ENCODE measurements around the gene CCL4L2. TPM values are rescaled to one million over a fixed set of nuclear protein-coding genes. Genes with fewer than 3 reads are reported as not detected.
A peak's percentile ranks its signal among the peaks of the same experiment; 100 is the strongest.
"Not testable (repeated sequence)": the region's sequence is repeated elsewhere in the genome, so short reads cannot be mapped to it uniquely, and the experiment has no call there.

The CCL4L2 gene
- total and polyA plus RNA-seq, 3 experiments from 2014 or later = 4.9 to 562 (median 519) TPM

DNA sequence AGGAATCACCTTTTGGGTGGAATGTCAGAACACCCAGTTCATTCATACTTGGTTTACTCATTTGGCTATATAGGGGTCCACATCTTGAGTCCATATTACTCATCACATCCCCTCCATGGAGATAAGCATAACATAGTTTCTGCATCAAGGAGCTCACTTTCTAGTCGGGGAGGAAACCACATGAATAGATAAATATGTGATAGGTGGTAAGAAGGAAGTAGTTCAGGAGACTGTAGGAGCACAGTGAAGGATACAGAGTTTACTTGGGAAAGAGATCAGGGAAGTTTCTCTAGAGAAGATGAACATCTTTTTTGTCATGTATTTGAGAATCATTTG is 4.4 kb upstream of the CCL4L2 start:
- ChIA-PET CTCF (interaction anchor here (1.0 kb wide), 1 partner anchor 20 kb away, joined by 3 read pairs; no protein-coding TSS in a partner anchor), POLR2A (interaction anchor here (1.0 kb wide), 1 partner anchor 15 kb away, joined by 3 read pairs; no protein-coding TSS in a partner anchor)
- H3K36me3 ChIP-seq (ENCODE audit: insufficient read depth, low read length); H3K27ac ChIP-seq (ENCODE audit: low read depth, low read length); H3K27me3 Mint-ChIP-seq; H3K27me3 ChIP-seq (ENCODE audit: insufficient read depth, low read length, poor library complexity, severe bottlenecking); H3K9me3 Mint-ChIP-seq; H3K4me3 ChIP-seq (ENCODE audit: low read length); H3K9me3 ChIP-seq (ENCODE audit: low read length); DNase-seq; H3K36me3 Mint-ChIP-seq: not testable (repeated sequence)
- Mint-ChIP-seq H3K4me1 (peaks cover 51 to 78% (median 68%) of the 10 kb centered on the region in 3 donors), H3K27ac (peak overlapping the region in 6 of 8 donors; percentile 5 to 81 (median 57)), H3K4me3 (peak overlapping the region in 4 of 7 donors; percentile 10 to 53 (median 41))
- H3K4me1 ChIP-seq (ENCODE audit: insufficient read depth, low read length) = peaks cover 42% of the 10 kb centered on the region

GRCh38 chr17:36207383-36207782 is 3.5 kb upstream of the CCL4L2 start:
- H3K4me3 ChIP-seq (ENCODE audit: low read length); H3K27ac ChIP-seq (ENCODE audit: low read depth, low read length); CTCF ChIA-PET; POLR2A ChIA-PET; H3K36me3 ChIP-seq (ENCODE audit: insufficient read depth, low read length); DNase-seq; H3K27me3 Mint-ChIP-seq; H3K27me3 ChIP-seq (ENCODE audit: insufficient read depth, low read length, poor library complexity, severe bottlenecking); H3K36me3 Mint-ChIP-seq; H3K9me3 ChIP-seq (ENCODE audit: low read length); H3K9me3 Mint-ChIP-seq: not testable (repeated sequence)
- Mint-ChIP-seq H3K4me3 (peak overlapping the region in 1 of 7 donors; percentile 7), H3K4me1 (peaks cover 48 to 78% (median 68%) of the 10 kb centered on the region in 3 donors), H3K27ac (peak overlapping the region in 2 of 8 donors; percentile 18 to 59)
- H3K4me1 ChIP-seq (ENCODE audit: insufficient read depth, low read length) = peaks cover 35% of the 10 kb centered on the region

- H3K4me1 Mint-ChIP-seq = peaks cover 51 to 83% (median 75%) of the 10 kb centered on the region in 3 donors
- H3K27me3 ChIP-seq (ENCODE audit: insufficient read depth, low read length, poor library complexity, severe bottlenecking) = no peaks in the 10 kb centered on the region
These were observed 1.3 kb upstream of the CCL4L2 start for GRCh38 chr17:36209575-36209974.

GRCh38 chr17:36211484-36212271 is 815 bp downstream of the CCL4L2 start:
- not testable (repeated sequence) for H3K36me3 Mint-ChIP-seq; H3K27me3 Mint-ChIP-seq; H3K27me3 ChIP-seq (ENCODE audit: insufficient read depth, low read length, poor library complexity, severe bottlenecking); DNase-seq; H3K36me3 ChIP-seq (ENCODE audit: insufficient read depth, low read length); H3K4me3 ChIP-seq (ENCODE audit: low read length); H3K9me3 Mint-ChIP-seq; H3K9me3 ChIP-seq (ENCODE audit: low read length); H3K27ac ChIP-seq (ENCODE audit: low read depth, low read length)
- ChIA-PET CTCF (interaction anchor here (1.0 to 2.3 kb wide), 4 partner anchors 19 to 270 kb away, joined by 3 to 12 read pairs (median 4); no protein-coding TSS in a partner anchor), POLR2A (interaction anchor here (1.0 kb wide), 1 partner anchor 19 kb away, joined by 3 read pairs; no protein-coding TSS in a partner anchor)
- peak overlapping the region; percentile 59 to 94 (median 85) for H3K4me3 Mint-ChIP-seq
- H3K4me1 ChIP-seq (ENCODE audit: insufficient read depth, low read length) = peaks cover 35% of the 10 kb centered on the region
- H3K27ac Mint-ChIP-seq = peak overlapping the region; percentile 86 to 99 (median 92)
- peaks cover 46 to 83% (median 77%) of the 10 kb centered on the region in 3 donors for H3K4me1 Mint-ChIP-seq

More at GRCh38 chr17:36209575-36209974, 1.3 kb upstream of the CCL4L2 start:
- no peaks in the 10 kb centered on the region for H3K9me3 Mint-ChIP-seq
- H3K4me1 ChIP-seq (ENCODE audit: insufficient read depth, low read length) = peaks cover 38% of the 10 kb centered on the region
- DNase-seq = no peak
- H3K27ac Mint-ChIP-seq = peak overlapping the region in 5 of 8 donors; percentile 42 to 99 (median 86)
- ChIA-PET POLR2A (no interaction called here), CTCF (interaction anchor here (1.8 to 2.3 kb wide), 2 partner anchors 14 to 17 kb away, joined by 4 to 12 read pairs; no protein-coding TSS in a partner anchor)
- H3K36me3 ChIP-seq (ENCODE audit: insufficient read depth, low read length) = no peaks in the 10 kb centered on the region
- no peaks in the 10 kb centered on the region for H3K36me3 Mint-ChIP-seq
- H3K4me3 ChIP-seq (ENCODE audit: low read length) = no peak overlapping the region
- no peaks in the 10 kb centered on the region for H3K9me3 ChIP-seq (ENCODE audit: low read length)
- H3K27me3 Mint-ChIP-seq = no peaks in the 10 kb centered on the region
- peak overlapping the region in 1 of 7 donors; percentile 20 for H3K4me3 Mint-ChIP-seq
- H3K27ac ChIP-seq (ENCODE audit: low read depth, low read length) = no peak overlapping the region

DNA sequence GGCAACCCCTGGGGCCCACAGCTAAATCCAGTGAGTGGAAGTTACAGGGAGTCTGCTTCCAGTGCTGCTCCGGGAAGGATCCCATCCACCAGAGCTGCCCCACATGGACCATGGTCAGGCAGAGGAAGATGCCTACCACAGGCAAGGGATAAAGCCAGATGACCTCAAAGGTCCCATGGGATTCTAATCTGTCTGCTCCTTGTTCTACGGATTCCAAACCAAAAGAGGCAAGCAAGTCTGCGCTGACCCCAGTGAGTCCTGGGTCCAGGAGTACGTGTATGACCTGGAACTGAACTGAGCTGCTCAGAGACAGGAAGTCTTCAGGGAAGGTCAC is 1.4 kb downstream of the CCL4L2 start:
- Mint-ChIP-seq H3K4me1 (peaks cover 41 to 81% (median 72%) of the 10 kb centered on the region in 3 donors), H3K9me3 (no peaks in the 10 kb centered on the region), H3K4me3 (peak overlapping the region in 5 of 7 donors; percentile 34 to 94 (median 85)), H3K27me3 (no peaks in the 10 kb centered on the region), H3K36me3 (no peaks in the 10 kb centered on the region), H3K27ac (peak overlapping the region; percentile 86 to 99 (median 92))
- POLR2A ChIA-PET = interaction anchor here (1.0 kb wide), 1 partner anchor 20 kb away, joined by 3 read pairs; no protein-coding TSS in a partner anchor
- Histone ChIP-seq H3K9me3 (ENCODE audit: low read length) (no peaks in the 10 kb centered on the region), H3K36me3 (ENCODE audit: insufficient read depth, low read length) (no peaks in the 10 kb centered on the region), H3K4me1 (ENCODE audit: insufficient read depth, low read length) (peaks cover 32% of the 10 kb centered on the region), H3K27me3 (ENCODE audit: insufficient read depth, low read length, poor library complexity, severe bottlenecking) (no peaks in the 10 kb centered on the region), H3K4me3 (ENCODE audit: low read length) (no peak overlapping the region), H3K27ac (ENCODE audit: low read depth, low read length) (no peak overlapping the region)
- no peak for DNase-seq
- CTCF ChIA-PET = interaction anchor here (1.1 kb wide), 1 partner anchor 63 kb away, joined by 3 read pairs; no protein-coding TSS in a partner anchor

DNA sequence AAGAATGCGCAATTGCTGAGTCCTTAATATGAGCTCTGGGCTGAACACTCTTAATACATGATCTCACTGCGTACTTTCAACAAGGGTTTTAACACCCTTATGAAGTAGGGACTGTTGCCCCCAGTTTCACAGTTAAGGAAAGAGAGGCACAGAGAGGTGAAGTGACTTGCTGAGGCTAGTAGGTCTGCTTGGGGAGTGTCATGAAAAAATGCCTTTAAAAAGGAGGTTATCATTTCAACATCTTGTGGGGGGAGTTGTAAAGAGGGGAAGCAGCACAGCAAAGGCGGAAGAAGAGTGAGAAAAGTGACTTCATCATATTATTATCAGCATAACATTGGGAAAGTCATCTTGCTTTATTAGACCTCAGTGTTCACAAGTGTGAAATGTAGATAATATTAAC is 2.1 kb downstream of the CCL4L2 start:
- Histone ChIP-seq H3K27ac (ENCODE audit: low read depth, low read length) (no peak overlapping the region), H3K36me3 (ENCODE audit: insufficient read depth, low read length) (no peaks in the 10 kb centered on the region), H3K4me1 (ENCODE audit: insufficient read depth, low read length) (peaks cover 32% of the 10 kb centered on the region), H3K9me3 (ENCODE audit: low read length) (no peaks in the 10 kb centered on the region), H3K27me3 (ENCODE audit: insufficient read depth, low read length, poor library complexity, severe bottlenecking) (no peaks in the 10 kb centered on the region), H3K4me3 (ENCODE audit: low read length) (no peak overlapping the region)
- Mint-ChIP-seq H3K27ac (peak overlapping the region; percentile 61 to 99 (median 88)), H3K4me3 (peak overlapping the region in 6 of 7 donors; percentile 4 to 94 (median 66)), H3K9me3 (peaks cover 0 to 5% (median 0%) of the 10 kb centered on the region in 5 donors), H3K36me3 (no peaks in the 10 kb centered on the region), H3K27me3 (no peaks in the 10 kb centered on the region), H3K4me1 (peaks cover 41 to 81% (median 69%) of the 10 kb centered on the region in 3 donors)
- no peak for DNase-seq
- CTCF ChIA-PET = no interaction called here
- POLR2A ChIA-PET = interaction anchor here (1.0 kb wide), 1 partner anchor 20 kb away, joined by 3 read pairs; no protein-coding TSS in a partner anchor

- peak overlapping the region in 1 of 7 donors; percentile 94 for H3K4me3 Mint-ChIP-seq
- DNase-seq = no peak
- H3K9me3 Mint-ChIP-seq = peaks cover 0 to 8% (median 0%) of the 10 kb centered on the region in 5 donors
- Histone ChIP-seq H3K4me3 (ENCODE audit: low read length) (no peak overlapping the region), H3K27me3 (ENCODE audit: insufficient read depth, low read length, poor library complexity, severe bottlenecking) (no peaks in the 10 kb centered on the region), H3K36me3 (ENCODE audit: insufficient read depth, low read length) (no peaks in the 10 kb centered on the region), H3K4me1 (ENCODE audit: insufficient read depth, low read length) (peaks cover 32% of the 10 kb centered on the region), H3K27ac (ENCODE audit: low read depth, low read length) (no peak overlapping the region), H3K9me3 (ENCODE audit: low read length) (no peaks in the 10 kb centered on the region)
- ChIA-PET POLR2A (interaction anchor here (1.0 kb wide), 1 partner anchor 11 kb away, joined by 3 read pairs; no protein-coding TSS in a partner anchor), CTCF (interaction anchor here (1.8 kb wide), 1 partner anchor 21 kb away, joined by 4 read pairs; no protein-coding TSS in a partner anchor)
- H3K4me1 Mint-ChIP-seq = peaks cover 41 to 82% (median 69%) of the 10 kb centered on the region in 3 donors
- H3K27ac Mint-ChIP-seq = peak overlapping the region in 3 of 8 donors; percentile 86 to 99 (median 89)
- H3K36me3 Mint-ChIP-seq = peaks cover 0 to 4% (median 0%) of the 10 kb centered on the region in 3 donors
- H3K27me3 Mint-ChIP-seq = no peaks in the 10 kb centered on the region
These were observed 2.8 kb downstream of the CCL4L2 start for GRCh38 chr17:36213695-36214094.

DNA sequence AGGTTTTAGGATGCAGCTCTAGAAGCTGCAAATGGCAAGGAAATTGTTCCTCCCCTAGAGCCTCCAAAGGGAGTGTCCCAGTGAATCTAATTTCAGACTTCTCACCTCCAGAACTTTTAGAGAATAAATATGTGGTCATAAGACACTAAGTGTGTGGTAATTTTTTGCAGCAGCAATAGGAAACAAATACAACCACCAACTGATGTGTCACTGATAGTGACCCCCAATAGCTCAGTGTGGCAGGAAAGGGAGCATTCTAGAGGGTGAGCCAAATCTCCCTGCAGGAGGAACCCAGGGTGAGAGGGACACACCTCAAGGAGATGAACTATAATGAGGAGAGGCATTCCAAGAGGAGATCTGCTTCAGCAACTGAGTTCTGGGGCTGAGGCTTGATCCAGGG is 4.1 kb downstream of the CCL4L2 start:
- no peak overlapping the region for H3K4me3 ChIP-seq (ENCODE audit: low read length)
- H3K4me1 ChIP-seq (ENCODE audit: insufficient read depth, low read length) = peaks cover 31% of the 10 kb centered on the region
- Mint-ChIP-seq H3K27me3 (no peaks in the 10 kb centered on the region), H3K4me1 (peaks cover 39 to 75% (median 64%) of the 10 kb centered on the region in 3 donors), H3K36me3 (peaks cover 0 to 6% (median 0%) of the 10 kb centered on the region in 3 donors), H3K27ac (peak overlapping the region in 6 of 8 donors; percentile 7 to 68 (median 24)), H3K4me3 (peak overlapping the region in 5 of 7 donors; percentile 10 to 76 (median 32)), H3K9me3 (peaks cover 0 to 13% (median 0%) of the 10 kb centered on the region in 5 donors)
- ChIA-PET POLR2A (interaction anchor here (0.8 kb wide), 1 partner anchor 26 kb away, joined by 3 read pairs; no protein-coding TSS in a partner anchor), CTCF (interaction anchor here (1.7 to 1.8 kb wide), 2 partner anchors 13 to 22 kb away, joined by 3 to 4 read pairs; no protein-coding TSS in a partner anchor)
- H3K36me3 ChIP-seq (ENCODE audit: insufficient read depth, low read length) = no peaks in the 10 kb centered on the region
- H3K9me3 ChIP-seq (ENCODE audit: low read length) = no peaks in the 10 kb centered on the region
- no peak for DNase-seq
- H3K27me3 ChIP-seq (ENCODE audit: insufficient read depth, low read length, poor library complexity, severe bottlenecking) = no peaks in the 10 kb centered on the region
- no peak overlapping the region for H3K27ac ChIP-seq (ENCODE audit: low read depth, low read length)
